ENCODE results near the gene TTLL10. TPM values are rescaled to one million over a fixed set of nuclear protein-coding genes. Genes with fewer than 3 reads are reported as not detected.

The TTLL10 gene
- total and polyA plus RNA-seq, 4 donors = not detected

GRCh38 chr1:1196431-1197187 lies 22.9 kb downstream of the TTLL10 start:
- no peaks in the 10 kb centered on the region for H3K36me3 ChIP-seq (ENCODE audit: control insufficient read depth in 4 of 4, insufficient read depth in 3 of 4, low read depth in 1 of 4, low read length in 3 of 4)
- H3K9me3 ChIP-seq (ENCODE audit: control insufficient read depth in 4 of 4, low read length in 3 of 4) = no peaks in the 10 kb centered on the region
- TF ChIP-seq ATF3 (IDR thresholded peaks at IDR 0.05) (no peak), RXRA (IDR thresholded peaks at IDR 0.05) (no peak), GABPA (IDR thresholded peaks at IDR 0.05 in 1 of 2, conservative IDR thresholded peaks at IDR 0.05 in 1 of 2) (no peak), JUND (IDR thresholded peaks at IDR 0.05) (no peak), YY1 (IDR thresholded peaks at IDR 0.05) (no peak), FOXA1 (IDR thresholded peaks at IDR 0.05) (no peak), TAF1 (conservative IDR thresholded peaks at IDR 0.05) (no peak)
- TF ChIP-seq, protein P1, sequence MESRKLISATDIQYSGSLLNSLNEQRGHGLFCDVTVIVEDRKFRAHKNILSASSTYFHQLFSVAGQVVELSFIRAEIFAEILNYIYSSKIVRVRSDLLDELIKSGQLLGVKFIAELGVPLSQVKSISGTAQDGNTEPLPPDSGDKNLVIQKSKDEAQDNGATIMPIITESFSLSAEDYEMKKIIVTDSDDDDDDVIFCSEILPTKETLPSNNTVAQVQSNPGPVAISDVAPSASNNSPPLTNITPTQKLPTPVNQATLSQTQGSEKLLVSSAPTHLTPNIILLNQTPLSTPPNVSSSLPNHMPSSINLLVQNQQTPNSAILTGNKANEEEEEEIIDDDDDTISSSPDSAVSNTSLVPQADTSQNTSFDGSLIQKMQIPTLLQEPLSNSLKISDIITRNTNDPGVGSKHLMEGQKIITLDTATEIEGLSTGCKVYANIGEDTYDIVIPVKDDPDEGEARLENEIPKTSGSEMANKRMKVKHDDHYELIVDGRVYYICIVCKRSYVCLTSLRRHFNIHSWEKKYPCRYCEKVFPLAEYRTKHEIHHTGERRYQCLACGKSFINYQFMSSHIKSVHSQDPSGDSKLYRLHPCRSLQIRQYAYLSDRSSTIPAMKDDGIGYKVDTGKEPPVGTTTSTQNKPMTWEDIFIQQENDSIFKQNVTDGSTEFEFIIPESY (IDR thresholded peaks at IDR 0.05) = no peak
- no peaks in the 10 kb centered on the region for H3K27me3 ChIP-seq (ENCODE audit: control insufficient read depth in 4 of 4, insufficient read depth in 4 of 4, low read length in 3 of 4)
- peaks cover 0 to 9% (median 0%) of the 10 kb centered on the region in 4 donors for H3K4me1 ChIP-seq (ENCODE audit: control insufficient read depth in 4 of 4, insufficient read depth in 4 of 4, low read length in 3 of 4)
- no peak overlapping the region for H3K9ac ChIP-seq (ENCODE audit: low read depth in 1 of 2, low read length in 2 of 2)
- H3K27ac ChIP-seq (ENCODE audit: low read depth in 1 of 2, low read length in 2 of 2) = no peak overlapping the region
- DNase-seq (ENCODE audit: low spot score) = no peak
- 86% methylated on average over 13 of the region's 13 CpGs for WGBS
- H3K4me3 ChIP-seq (ENCODE audit: low read depth in 1 of 3, low read length in 3 of 3) = no peak overlapping the region

GRCh38 chr1:1197188-1197500 lies 23.5 kb downstream of the TTLL10 start:
- Histone ChIP-seq H3K27me3 (ENCODE audit: control insufficient read depth in 4 of 4, insufficient read depth in 4 of 4, low read length in 3 of 4) (no peaks in the 10 kb centered on the region), H3K36me3 (ENCODE audit: control insufficient read depth in 4 of 4, insufficient read depth in 3 of 4, low read depth in 1 of 4, low read length in 3 of 4) (no peaks in the 10 kb centered on the region), H3K4me1 (ENCODE audit: control insufficient read depth in 4 of 4, insufficient read depth in 4 of 4, low read length in 3 of 4) (peaks cover 0 to 9% (median 0%) of the 10 kb centered on the region in 4 donors), H3K27ac (ENCODE audit: low read depth in 1 of 2, low read length in 2 of 2) (no peak overlapping the region), H3K9ac (ENCODE audit: low read depth in 1 of 2, low read length in 2 of 2) (no peak overlapping the region), H3K9me3 (ENCODE audit: control insufficient read depth in 4 of 4, low read length in 3 of 4) (no peaks in the 10 kb centered on the region), H3K4me3 (ENCODE audit: low read depth in 1 of 3, low read length in 3 of 3) (no peak overlapping the region)
- TF ChIP-seq, protein P1 (IDR thresholded peaks at IDR 0.05) = no peak
- TF ChIP-seq JUND (IDR thresholded peaks at IDR 0.05) (no peak), FOXA2 (IDR thresholded peaks at IDR 0.05) (no peak), RXRA (IDR thresholded peaks at IDR 0.05) (no peak), REST (IDR thresholded peaks at IDR 0.05) (no peak), GABPA (IDR thresholded peaks at IDR 0.05 in 1 of 2, conservative IDR thresholded peaks at IDR 0.05 in 1 of 2) (no peak), RAD21 (IDR thresholded peaks at IDR 0.05) (no peak), HNF4G (IDR thresholded peaks at IDR 0.05) (no peak), ATF3 (IDR thresholded peaks at IDR 0.05) (no peak), HNF4A (conservative IDR thresholded peaks at IDR 0.05) (no peak), FOXA1 (IDR thresholded peaks at IDR 0.05) (no peak), MAX (IDR thresholded peaks at IDR 0.05) (no peak), NR2F2 (IDR thresholded peaks at IDR 0.05) (no peak), CTCF (IDR thresholded peaks at IDR 0.05; ENCODE audit: low read depth, low read length, missing input control) (no peak)
- 89% methylated on average over 8 of the region's 8 CpGs for WGBS
- no peak for DNase-seq (ENCODE audit: low spot score)

Measured in liver (tissue), 9 donors.